Stimulated activated naive CD4-positive, alpha-beta T cell treated with Interleukin-2 at 50 U/mL for 16 hours (primary cell): ENCODE results near the gene ALOX12.
"Not testable (repeated sequence)": the region's sequence is repeated elsewhere in the genome, so short reads cannot be mapped to it uniquely, and the experiment has no call there.

Experiments
- DNase-seq: peaks from one replicate; lab custom pipeline; 2025; lab: John Stamatoyannopoulos, UW

ALOX12 gene

GRCh38 chr17:7045492-7046126 lies 49.8 kb downstream of the ALOX12 start:
- DNase-seq: peak; percentile 26

- DNase-seq: peak; percentile 11
Measured at GRCh38 chr17:7046127-7046724, 50.4 kb downstream of the ALOX12 start.

GRCh38 chr17:7046725-7047397 lies 51.0 kb downstream of the ALOX12 start:
- peak; percentile 68 for DNase-seq

GRCh38 chr17:7047566-7047965 lies 51.7 kb downstream of the ALOX12 start:
- DNase-seq: peak; percentile 51

- no peak for DNase-seq
Measured at GRCh38 chr17:7048968-7049367, 53.1 kb downstream of the ALOX12 start.

- DNase-seq: not testable (repeated sequence)
Measured at GRCh38 chr17:7050583-7050982, 54.7 kb downstream of the ALOX12 start.

GRCh38 chr17:7056386-7056785 lies 60.5 kb downstream of the ALOX12 start:
- no peak for DNase-seq

- DNase-seq: no peak
Measured at GRCh38 chr17:7058831-7059447, 63.1 kb downstream of the ALOX12 start.
